Right cardiac atrium (tissue), 5 donors: ENCODE measurements around the gene PDE4D. TPM values are rescaled to one million over a fixed set of nuclear protein-coding genes. Genes with fewer than 3 reads are reported as not detected.

Experiments used
- ATAC-seq, 2 donors: fragments of 200-7000 bp; cut with Tn5 transposase; one replicate each; pipeline versions ENCODE4 v1.8.0 to v1.9.1; 2020; ENCODE audit warnings: moderate library complexity in 2 of 2, mild to moderate bottlenecking in 1 of 2
- DNase-seq, 3 donors: peaks; one replicate each; pipeline ENCODE4 v3.0.0-alpha.2; 2020
- H3K27ac ChIP-seq: one replicate; pipeline ENCODE4 v1.5.1; 2013; ENCODE audit warnings: mild to moderate bottlenecking, low read length, control low read depth, moderate library complexity
- H3K27me3 ChIP-seq: one replicate; pipeline ENCODE4 v1.6.1; 2013; ENCODE audit not compliant: control insufficient read depth, insufficient read depth
- H3K4me1 ChIP-seq: one replicate; pipeline ENCODE4 v1.6.1; 2013; ENCODE audit warnings: low read length; ENCODE audit not compliant: control insufficient read depth, insufficient read depth
- H3K4me3 ChIP-seq: one replicate; pipeline ENCODE4 v1.5.1; 2013; ENCODE audit warnings: low read length, control low read depth
- H3K9me3 ChIP-seq: one replicate; pipeline ENCODE4 v1.6.1; 2013; ENCODE audit warnings: low read length; ENCODE audit not compliant: control insufficient read depth
- WGBS: extraction: QIAGEN DNeasy Blood & Tissue Kit; methylation state at CpG from one replicate; pipeline ENCODE4 v1.1.7; 2013; 5-methylcytosine and 5-hydroxymethylcytosine counted together
- intact Hi-C, 4 donors: fragments of 100-400 bp; cut with DNase I; formaldehyde crosslinking; loops; one replicate each; pipeline versions ENCODE4 v1.11.0 to v1.14.0; 2022 to 2023
- polyA plus RNA-seq: library from polyadenylated mRNA; stranded (reverse); fragments of 200-250 nt; gene quantifications from one replicate; pipeline ENCODE4 v1.2.3, GENCODE V29; 2013
- total RNA-seq, 4 donors: library from RNA; stranded (reverse); fragmentation: NEBNext Ultra II Directional; extraction: Animal tissue kit (Norgen Biotek cat#: 25700); gene quantifications; one replicate each; pipeline ENCODE4 v1.2.1, GENCODE V29; 2021
- donor health status: healthy with polysubstance abuse.
- donor health status: DM: no; HTN: yes; CAD: no.
- donor health status: DM: no; HTN: no; CAD: no.
- donor health status: DM: no; HTN: yes; CAD: no; lungs with severe emphysema.
- donor health status: DM: yes; HTN: yes; CAD: no.

The PDE4D gene
- total and polyA plus RNA-seq, 5 donors: 13.2 to 104 (median 38.8) TPM

- H3K4me3 ChIP-seq: no peak overlapping the region
- no peaks in the 10 kb centered on the region for H3K4me1 ChIP-seq
- DNase-seq: no peak
- intact Hi-C loops: loop anchor here (5.0 to 10.0 kb wide), 2 partner anchors 182 to 334 kb away; no protein-coding TSS in a partner anchor
- 95% methylated on average over 4 of the region's 4 CpGs for WGBS
- H3K27ac ChIP-seq: no peak overlapping the region
- H3K9me3 ChIP-seq: no peaks in the 10 kb centered on the region
- no peaks in the 10 kb centered on the region for H3K27me3 ChIP-seq
- no peak for ATAC-seq
These were observed 524.6 kb downstream of the PDE4D start for GRCh38 chr5:59368951-59369350.

GRCh38 chr5:59367791-59368394 lies 525.6 kb downstream of the PDE4D start:
- H3K27me3 ChIP-seq: no peaks in the 10 kb centered on the region
- 13% methylated on average over 7 of the region's 7 CpGs for WGBS
- intact Hi-C loops: loop anchor here (5.0 to 10.0 kb wide), 2 partner anchors 181 to 333 kb away; no protein-coding TSS in a partner anchor
- ATAC-seq (peak; percentile 68 to 78), DNase-seq (peak; percentile 51 to 72 (median 56))
- no peaks in the 10 kb centered on the region for H3K4me1 ChIP-seq
- H3K9me3 ChIP-seq: no peaks in the 10 kb centered on the region
- H3K4me3 ChIP-seq: no peak overlapping the region
- H3K27ac ChIP-seq: no peak overlapping the region

GRCh38 chr5:59366784-59367183 lies 526.7 kb downstream of the PDE4D start:
- intact Hi-C loops: loop anchor here (5.0 to 10.0 kb wide), 2 partner anchors 179 to 332 kb away; no protein-coding TSS in a partner anchor
- WGBS: 66% methylated on average over 4 of the region's 4 CpGs
- no peak overlapping the region for H3K4me3 ChIP-seq
- no peaks in the 10 kb centered on the region for H3K4me1 ChIP-seq
- ATAC-seq (peak in 1 of 2 donors; percentile 40), DNase-seq (no peak)
- no peaks in the 10 kb centered on the region for H3K27me3 ChIP-seq
- H3K9me3 ChIP-seq: no peaks in the 10 kb centered on the region
- no peak overlapping the region for H3K27ac ChIP-seq

GRCh38 chr5:59362438-59362837 lies 531.1 kb downstream of the PDE4D start:
- intact Hi-C loops: loop anchor here in 1 of 4 donors (10.0 kb wide), 1 partner anchor 328 kb away; no protein-coding TSS in a partner anchor
- H3K4me1 ChIP-seq: no peaks in the 10 kb centered on the region
- H3K4me3 ChIP-seq: no peak overlapping the region
- no peaks in the 10 kb centered on the region for H3K27me3 ChIP-seq
- 87% methylated on average over 2 of the region's 2 CpGs for WGBS
- H3K9me3 ChIP-seq: no peaks in the 10 kb centered on the region
- ATAC-seq (no peak), DNase-seq (no peak)
- H3K27ac ChIP-seq: no peak overlapping the region

- Histone ChIP-seq H3K27me3 (no peaks in the 10 kb centered on the region), H3K4me1 (no peaks in the 10 kb centered on the region), H3K27ac (no peak overlapping the region), H3K9me3 (no peaks in the 10 kb centered on the region), H3K4me3 (no peak overlapping the region)
- intact Hi-C loops: loop anchor here in 1 of 4 donors (10.0 kb wide), 1 partner anchor 327 kb away; no protein-coding TSS in a partner anchor
- DNase-seq (no peak), ATAC-seq (no peak)
- 82% methylated on average over 1 of the region's 1 CpG for WGBS
These were observed 532.1 kb downstream of the PDE4D start for GRCh38 chr5:59361454-59361853.

- Histone ChIP-seq H3K27ac (no peak overlapping the region), H3K4me1 (no peaks in the 10 kb centered on the region), H3K27me3 (no peaks in the 10 kb centered on the region), H3K9me3 (no peaks in the 10 kb centered on the region), H3K4me3 (peak overlapping the region; percentile 34)
- WGBS: 39% methylated on average over 7 of the region's 7 CpGs
- intact Hi-C loops: loop anchor here in 1 of 4 donors (10.0 kb wide), 1 partner anchor 325 kb away; no protein-coding TSS in a partner anchor
- ATAC-seq (peak; percentile 36 to 39), DNase-seq (no peak)
These were observed 533.4 kb downstream of the PDE4D start for GRCh38 chr5:59360130-59360555.

- intact Hi-C loops: loop anchor here in 1 of 4 donors (10.0 kb wide), 1 partner anchor 73 kb away; no protein-coding TSS in a partner anchor
- no peak overlapping the region for H3K4me3 ChIP-seq
These were observed 535.3 kb downstream of the PDE4D start for GRCh38 chr5:59358005-59358861.

GRCh38 chr5:59357381-59357977 lies 536.0 kb downstream of the PDE4D start:
- no peak overlapping the region for H3K4me3 ChIP-seq
- intact Hi-C loops: loop anchor here in 1 of 4 donors (10.0 kb wide), 1 partner anchor 73 kb away; no protein-coding TSS in a partner anchor
- DNase-seq: peak; percentile 48 to 69 (median 48)

More at GRCh38 chr5:59358005-59358861, 535.3 kb downstream of the PDE4D start:
- 45% methylated on average over 5 of the region's 5 CpGs for WGBS
- Histone ChIP-seq H3K27me3 (no peaks in the 10 kb centered on the region), H3K27ac (peak overlapping the region; percentile 47), H3K4me1 (no peaks in the 10 kb centered on the region), H3K9me3 (no peaks in the 10 kb centered on the region)
- peak; percentile 34 to 62 (median 49) for DNase-seq
- ATAC-seq: peak; percentile 86 to 87

GRCh38 chr5:59356813-59357380 lies 536.6 kb downstream of the PDE4D start:
- ATAC-seq (peak; percentile 92 to 94), DNase-seq (peak; percentile 73 to 84 (median 83))
- intact Hi-C loops: loop anchor here in 1 of 4 donors (10.0 kb wide), 1 partner anchor 72 kb away; no protein-coding TSS in a partner anchor
- H3K9me3 ChIP-seq: no peaks in the 10 kb centered on the region
- no peaks in the 10 kb centered on the region for H3K27me3 ChIP-seq
- no peaks in the 10 kb centered on the region for H3K4me1 ChIP-seq
- 22% methylated on average over 12 of the region's 12 CpGs for WGBS
- peak overlapping the region; percentile 72 for H3K4me3 ChIP-seq
- peak overlapping the region; percentile 68 for H3K27ac ChIP-seq

More at GRCh38 chr5:59357381-59357977, 536.0 kb downstream of the PDE4D start:
- WGBS: 14% methylated on average over 8 of the region's 8 CpGs
- no peaks in the 10 kb centered on the region for H3K27me3 ChIP-seq
- no peaks in the 10 kb centered on the region for H3K4me1 ChIP-seq
- ATAC-seq: peak; percentile 72 to 84
- H3K27ac ChIP-seq: peak overlapping the region; percentile 63
- no peaks in the 10 kb centered on the region for H3K9me3 ChIP-seq

- Histone ChIP-seq H3K4me1 (peaks cover 3% of the 10 kb centered on the region), H3K27ac (no peak overlapping the region), H3K27me3 (no peaks in the 10 kb centered on the region), H3K9me3 (no peaks in the 10 kb centered on the region), H3K4me3 (peak overlapping the region; percentile 57)
- DNase-seq (no peak), ATAC-seq (no peak)
- 53% methylated on average over 1 of the region's 1 CpG for WGBS
- intact Hi-C loops: loop anchor here in 1 of 4 donors (10.0 kb wide), 1 partner anchor 70 kb away; no protein-coding TSS in a partner anchor
These were observed 538.7 kb downstream of the PDE4D start for GRCh38 chr5:59354811-59355210.
